Activated T-helper 2 cell treated with anti-CD3 and anti-CD28 coated beads, Interferon-gamma antibody, Interleukin-2, Interleukin-4, amounts not matched to agents 10 μg/mL and 5 μg/mL and 100 μg/mL, durations not matched to agents 14 hours and 24 hours and 36 hours (primary cell): Measurements from ENCODE around the gene CYP39A1. TPM values are rescaled to one million over a fixed set of nuclear protein-coding genes. Genes with fewer than 3 reads are reported as not detected.

Experiments
- DNase-seq: peaks from one replicate; pipeline ENCODE4 v3.0.0; 2021; ENCODE audit warnings: low spot score
- H3K27ac Mint-ChIP-seq: one replicate; pipeline ENCODE4 v1.8.0; 2021; ENCODE audit warnings: mixed read lengths
- H3K27me3 Mint-ChIP-seq: one replicate; pipeline ENCODE4 v1.8.0; 2021; ENCODE audit warnings: low read depth, mixed read lengths
- H3K36me3 Mint-ChIP-seq: one replicate; pipeline ENCODE4 v1.8.0; 2021; ENCODE audit warnings: low read depth, mixed read lengths
- H3K4me1 Mint-ChIP-seq: one replicate; pipeline ENCODE4 v1.8.0; 2021; ENCODE audit warnings: low read depth, mixed read lengths
- H3K4me3 Mint-ChIP-seq: one replicate; pipeline ENCODE4 v1.8.0; 2021; ENCODE audit warnings: low read depth, mild to moderate bottlenecking, moderate library complexity, mixed read lengths
- H3K9me3 Mint-ChIP-seq: one replicate; pipeline ENCODE4 v1.8.0; 2021; ENCODE audit warnings: mixed read lengths
- intact Hi-C: fragments of 100-400 bp; cut with micrococcal nuclease; formaldehyde crosslinking; loops from one replicate; pipeline ENCODE4 v1.15.1; 2023
- total RNA-seq: library from RNA; stranded (reverse); gene quantifications from 2 replicates; pipeline ENCODE4 v1.2.3, GENCODE V29; 2022

The CYP39A1 gene
- total RNA-seq, 1 donor from 2014 or later, result not detected

- no peaks in the 10 kb centered on the region for H3K36me3 Mint-ChIP-seq
- intact Hi-C loops, result no loop called here
- H3K4me3 Mint-ChIP-seq, result no peak overlapping the region
- H3K4me1 Mint-ChIP-seq, result peaks cover 7% of the 10 kb centered on the region
- H3K9me3 Mint-ChIP-seq, result peaks cover 5% of the 10 kb centered on the region
- H3K27ac Mint-ChIP-seq, result no peak overlapping the region
- no peak for DNase-seq
- peaks cover 8% of the 10 kb centered on the region for H3K27me3 Mint-ChIP-seq
Observed at GRCh38 chr6:46638650-46639049, 14.0 kb downstream of the CYP39A1 start.

- Mint-ChIP-seq H3K4me3 (no peak overlapping the region), H3K27me3 (peaks cover 8% of the 10 kb centered on the region), H3K9me3 (peaks cover 4% of the 10 kb centered on the region), H3K36me3 (no peaks in the 10 kb centered on the region), H3K27ac (no peak overlapping the region), H3K4me1 (peaks cover 4% of the 10 kb centered on the region)
- intact Hi-C loops, result no loop called here
- DNase-seq, result no peak
Observed at GRCh38 chr6:46637933-46638332, 14.7 kb downstream of the CYP39A1 start.

GRCh38 chr6:46637145-46637544, 15.5 kb downstream of the CYP39A1 start:
- DNase-seq, result no peak
- Mint-ChIP-seq H3K27ac (no peak overlapping the region), H3K4me3 (no peak overlapping the region), H3K4me1 (no peaks in the 10 kb centered on the region), H3K9me3 (no peaks in the 10 kb centered on the region), H3K36me3 (no peaks in the 10 kb centered on the region), H3K27me3 (peaks cover 8% of the 10 kb centered on the region)
- intact Hi-C loops, result no loop called here

- H3K4me1 Mint-ChIP-seq, result no peaks in the 10 kb centered on the region
- no peak for DNase-seq
- H3K36me3 Mint-ChIP-seq, result no peaks in the 10 kb centered on the region
- intact Hi-C loops, result no loop called here
- no peak overlapping the region for H3K27ac Mint-ChIP-seq
- no peaks in the 10 kb centered on the region for H3K9me3 Mint-ChIP-seq
- peaks cover 19% of the 10 kb centered on the region for H3K27me3 Mint-ChIP-seq
- no peak overlapping the region for H3K4me3 Mint-ChIP-seq
Observed at GRCh38 chr6:46635462-46635861, 17.2 kb downstream of the CYP39A1 start.

GRCh38 chr6:46632053-46632452, 20.6 kb downstream of the CYP39A1 start:
- intact Hi-C loops, result no loop called here
- H3K4me3 Mint-ChIP-seq, result no peak overlapping the region
- no peaks in the 10 kb centered on the region for H3K4me1 Mint-ChIP-seq
- DNase-seq, result no peak
- H3K27ac Mint-ChIP-seq, result no peak overlapping the region
- H3K36me3 Mint-ChIP-seq, result no peaks in the 10 kb centered on the region
- peaks cover 26% of the 10 kb centered on the region for H3K27me3 Mint-ChIP-seq
- no peaks in the 10 kb centered on the region for H3K9me3 Mint-ChIP-seq

GRCh38 chr6:46629691-46630090, 22.9 kb downstream of the CYP39A1 start:
- Mint-ChIP-seq H3K9me3 (no peaks in the 10 kb centered on the region), H3K4me1 (peaks cover 4% of the 10 kb centered on the region), H3K36me3 (no peaks in the 10 kb centered on the region), H3K27me3 (peaks cover 32% of the 10 kb centered on the region), H3K4me3 (no peak overlapping the region), H3K27ac (no peak overlapping the region)
- intact Hi-C loops, result no loop called here
- DNase-seq, result no peak

GRCh38 chr6:46628976-46629375, 23.6 kb downstream of the CYP39A1 start:
- DNase-seq, result no peak
- H3K4me3 Mint-ChIP-seq, result no peak overlapping the region
- peaks cover 35% of the 10 kb centered on the region for H3K27me3 Mint-ChIP-seq
- no peaks in the 10 kb centered on the region for H3K9me3 Mint-ChIP-seq
- intact Hi-C loops, result no loop called here
- peaks cover 4% of the 10 kb centered on the region for H3K4me1 Mint-ChIP-seq
- H3K36me3 Mint-ChIP-seq, result no peaks in the 10 kb centered on the region
- no peak overlapping the region for H3K27ac Mint-ChIP-seq

GRCh38 chr6:46628498-46628897, 24.1 kb downstream of the CYP39A1 start:
- intact Hi-C loops, result no loop called here
- no peak overlapping the region for H3K4me3 Mint-ChIP-seq
- H3K27ac Mint-ChIP-seq, result no peak overlapping the region
- peaks cover 4% of the 10 kb centered on the region for H3K4me1 Mint-ChIP-seq
- peaks cover 38% of the 10 kb centered on the region for H3K27me3 Mint-ChIP-seq
- H3K9me3 Mint-ChIP-seq, result no peaks in the 10 kb centered on the region
- no peaks in the 10 kb centered on the region for H3K36me3 Mint-ChIP-seq
- DNase-seq, result no peak

GRCh38 chr6:46626976-46627375, 25.6 kb downstream of the CYP39A1 start:
- H3K4me3 Mint-ChIP-seq, result no peak overlapping the region
- H3K9me3 Mint-ChIP-seq, result no peaks in the 10 kb centered on the region
- H3K36me3 Mint-ChIP-seq, result no peaks in the 10 kb centered on the region

GRCh38 chr6:46626228-46626909, 26.2 kb downstream of the CYP39A1 start:
- Mint-ChIP-seq H3K9me3 (no peaks in the 10 kb centered on the region), H3K36me3 (no peaks in the 10 kb centered on the region), H3K4me1 (peaks cover 4% of the 10 kb centered on the region), H3K4me3 (no peak overlapping the region), H3K27me3 (peaks cover 38% of the 10 kb centered on the region), H3K27ac (no peak overlapping the region)
- intact Hi-C loops, result loop anchor here (2.0 kb wide), 1 partner anchor 208 kb away; no protein-coding TSS in a partner anchor
- no peak for DNase-seq

More at GRCh38 chr6:46626976-46627375, 25.6 kb downstream of the CYP39A1 start:
- Mint-ChIP-seq H3K27me3 (peaks cover 40% of the 10 kb centered on the region), H3K4me1 (peaks cover 4% of the 10 kb centered on the region), H3K27ac (no peak overlapping the region)
- no peak for DNase-seq
- intact Hi-C loops, result loop anchor here (2.0 kb wide), 1 partner anchor 208 kb away; no protein-coding TSS in a partner anchor

- Mint-ChIP-seq H3K27ac (no peak overlapping the region), H3K36me3 (no peaks in the 10 kb centered on the region), H3K9me3 (no peaks in the 10 kb centered on the region), H3K4me3 (no peak overlapping the region), H3K27me3 (peaks cover 30% of the 10 kb centered on the region), H3K4me1 (no peaks in the 10 kb centered on the region)
- intact Hi-C loops, result no loop called here
- DNase-seq, result no peak
Observed at GRCh38 chr6:46618726-46619125, 33.9 kb downstream of the CYP39A1 start.

- intact Hi-C loops, result no loop called here
- no peak overlapping the region for H3K27ac Mint-ChIP-seq
- H3K36me3 Mint-ChIP-seq, result no peaks in the 10 kb centered on the region
- no peaks in the 10 kb centered on the region for H3K9me3 Mint-ChIP-seq
- no peak overlapping the region for H3K4me3 Mint-ChIP-seq
- no peaks in the 10 kb centered on the region for H3K4me1 Mint-ChIP-seq
- peaks cover 10% of the 10 kb centered on the region for H3K27me3 Mint-ChIP-seq
- DNase-seq, result no peak
Observed at GRCh38 chr6:46612645-46613044, 40.0 kb downstream of the CYP39A1 start.

GRCh38 chr6:46610862-46611553, 41.6 kb downstream of the CYP39A1 start:
- Mint-ChIP-seq H3K36me3 (no peaks in the 10 kb centered on the region), H3K9me3 (no peaks in the 10 kb centered on the region), H3K4me3 (no peak overlapping the region), H3K4me1 (no peaks in the 10 kb centered on the region), H3K27ac (no peak overlapping the region), H3K27me3 (peaks cover 9% of the 10 kb centered on the region)
- intact Hi-C loops, result no loop called here
- no peak for DNase-seq
